ENCODE measurements around the gene FGD6. TPM values are rescaled to one million over a fixed set of nuclear protein-coding genes. Genes with fewer than 3 reads are reported as not detected.

The FGD6 gene
- 8.6 TPM for polyA plus RNA-seq (2013, experiment 1 of 2)
- polyA plus RNA-seq (2013, experiment 2 of 2) = 8.7 TPM

GRCh38 chr12:95217377-95218149 lies at the start of gene FGD6, which contains the start of gene VEZT:
Gene FGD6, minus strand, starts transcription at chr12:95217467. Its CDS starts 227 bp downstream, at chr12:95217240.
Gene VEZT, plus strand, starts transcription at chr12:95217807. Its CDS starts 44 bp downstream, at chr12:95217851.
- peak within 1 kb of the TSS; percentile 87 for H3K4me3 ChIP-seq (ENCODE audit: low read length)
- H3K36me3 ChIP-seq (ENCODE audit: control insufficient read depth, insufficient read depth, low read length) = no peaks in the 10 kb centered on the region
- H3K18ac ChIP-seq (ENCODE audit: low read length) = peak within 1 kb of the TSS; percentile 91
- H3K4me2 ChIP-seq (ENCODE audit: low read length) = peak within 1 kb of the TSS; percentile 45
- H3K56ac ChIP-seq (ENCODE audit: low read length) = peak within 1 kb of the TSS; percentile 97
- H3K4me1 ChIP-seq (ENCODE audit: control insufficient read depth, low read depth, low read length) = no peaks in the 10 kb centered on the region
- H3K27ac ChIP-seq (ENCODE audit: low read depth, low read length) = peak within 1 kb of the TSS; percentile 97
- peaks cover 58% of the 10 kb centered on the region for H3K79me2 ChIP-seq (ENCODE audit: control insufficient read depth, insufficient read depth, low read length)
- H2AK5ac ChIP-seq (ENCODE audit: low read length) = no peak within 1 kb of the TSS
- peak within 1 kb of the TSS; percentile 91 for H3K9ac ChIP-seq (ENCODE audit: low read length)
- DNase-seq = peak; percentile 100
- no peaks in the 10 kb centered on the region for H3K27me3 ChIP-seq (ENCODE audit: insufficient read depth, low read length, poor library complexity)
- peak within 1 kb of the TSS; percentile 56 for H2BK120ac ChIP-seq (ENCODE audit: low read depth, low read length)
- peak within 1 kb of the TSS; percentile 94 for H4K8ac ChIP-seq (ENCODE audit: low read depth, low read length)
- no peak within 1 kb of the TSS for H4K5ac ChIP-seq (ENCODE audit: low read length)
- no peaks in the 10 kb centered on the region for H3K79me1 ChIP-seq (ENCODE audit: low read length)
- no peak within 1 kb of the TSS for H2BK15ac ChIP-seq (replicated peaks; ENCODE audit: low read depth)
- no CpG with 5 or more reads among the region's 75 CpGs for WGBS (ENCODE audit: extremely low coverage, insufficient coverage, low lambda C conversion rate)
- H3K23ac ChIP-seq (ENCODE audit: low read length) = peak within 1 kb of the TSS; percentile 74
- H3K4ac ChIP-seq (ENCODE audit: low read depth, low read length) = peak within 1 kb of the TSS; percentile 62
- H2BK5ac ChIP-seq (ENCODE audit: low read length) = peak within 1 kb of the TSS; percentile 81

- H3K4ac ChIP-seq (ENCODE audit: low read depth, low read length) = no peak overlapping the region
Observed at GRCh38 chr12:95266254-95266653, 49.0 kb upstream of the FGD6 start.

GRCh38 chr12:95265765-95266164 lies 48.5 kb upstream of the FGD6 start:
- Histone ChIP-seq H2AK5ac (ENCODE audit: low read length) (no peak overlapping the region), H2BK15ac (replicated peaks; ENCODE audit: low read depth) (no peak overlapping the region), H2BK120ac (ENCODE audit: low read depth, low read length) (no peak overlapping the region), H3K56ac (ENCODE audit: low read length) (no peak overlapping the region), H3K79me1 (ENCODE audit: low read length) (no peaks in the 10 kb centered on the region), H3K18ac (ENCODE audit: low read length) (no peak overlapping the region), H3K4me2 (ENCODE audit: low read length) (no peak overlapping the region), H4K5ac (ENCODE audit: low read length) (no peak overlapping the region), H4K8ac (ENCODE audit: low read depth, low read length) (no peak overlapping the region), H3K27me3 (ENCODE audit: insufficient read depth, low read length, poor library complexity) (no peaks in the 10 kb centered on the region), H3K27ac (ENCODE audit: low read depth, low read length) (no peak overlapping the region), H3K4ac (ENCODE audit: low read depth, low read length) (no peak overlapping the region), H3K36me3 (ENCODE audit: control insufficient read depth, insufficient read depth, low read length) (no peaks in the 10 kb centered on the region), H2BK5ac (ENCODE audit: low read length) (no peak overlapping the region), H3K4me1 (ENCODE audit: control insufficient read depth, low read depth, low read length) (no peaks in the 10 kb centered on the region), H3K79me2 (ENCODE audit: control insufficient read depth, insufficient read depth, low read length) (no peaks in the 10 kb centered on the region), H3K9ac (ENCODE audit: low read length) (no peak overlapping the region), H3K23ac (ENCODE audit: low read length) (no peak overlapping the region), H3K4me3 (ENCODE audit: low read length) (no peak overlapping the region)
- DNase-seq = peak; percentile 26
- WGBS (ENCODE audit: extremely low coverage, insufficient coverage, low lambda C conversion rate) = no CpG with 5 or more reads among the region's 2 CpGs

More at GRCh38 chr12:95266254-95266653, 49.0 kb upstream of the FGD6 start:
- Histone ChIP-seq H3K18ac (ENCODE audit: low read length) (no peak overlapping the region), H3K27me3 (ENCODE audit: insufficient read depth, low read length, poor library complexity) (no peaks in the 10 kb centered on the region), H3K4me3 (ENCODE audit: low read length) (no peak overlapping the region), H2BK120ac (ENCODE audit: low read depth, low read length) (no peak overlapping the region), H4K5ac (ENCODE audit: low read length) (no peak overlapping the region), H3K79me2 (ENCODE audit: control insufficient read depth, insufficient read depth, low read length) (no peaks in the 10 kb centered on the region), H3K9ac (ENCODE audit: low read length) (no peak overlapping the region), H4K8ac (ENCODE audit: low read depth, low read length) (no peak overlapping the region), H2BK5ac (ENCODE audit: low read length) (no peak overlapping the region), H3K56ac (ENCODE audit: low read length) (no peak overlapping the region), H3K4me1 (ENCODE audit: control insufficient read depth, low read depth, low read length) (no peaks in the 10 kb centered on the region), H3K23ac (ENCODE audit: low read length) (no peak overlapping the region), H3K79me1 (ENCODE audit: low read length) (no peaks in the 10 kb centered on the region), H3K4me2 (ENCODE audit: low read length) (no peak overlapping the region), H3K27ac (ENCODE audit: low read depth, low read length) (no peak overlapping the region), H3K36me3 (ENCODE audit: control insufficient read depth, insufficient read depth, low read length) (no peaks in the 10 kb centered on the region), H2BK15ac (replicated peaks; ENCODE audit: low read depth) (no peak overlapping the region), H2AK5ac (ENCODE audit: low read length) (no peak overlapping the region)
- no CpG with 5 or more reads among the region's 6 CpGs for WGBS (ENCODE audit: extremely low coverage, insufficient coverage, low lambda C conversion rate)
- DNase-seq = no peak

- no peak overlapping the region for H2BK5ac ChIP-seq (ENCODE audit: low read length)
Observed at GRCh38 chr12:95262808-95263207, 45.5 kb upstream of the FGD6 start.

GRCh38 chr12:95261109-95261508 lies 43.8 kb upstream of the FGD6 start:
- Histone ChIP-seq H3K4me3 (ENCODE audit: low read length) (no peak overlapping the region), H3K18ac (ENCODE audit: low read length) (no peak overlapping the region), H3K27me3 (ENCODE audit: insufficient read depth, low read length, poor library complexity) (no peaks in the 10 kb centered on the region), H2BK120ac (ENCODE audit: low read depth, low read length) (no peak overlapping the region), H3K36me3 (ENCODE audit: control insufficient read depth, insufficient read depth, low read length) (no peaks in the 10 kb centered on the region), H3K79me1 (ENCODE audit: low read length) (no peaks in the 10 kb centered on the region), H3K23ac (ENCODE audit: low read length) (no peak overlapping the region), H3K9ac (ENCODE audit: low read length) (no peak overlapping the region), H3K4me1 (ENCODE audit: control insufficient read depth, low read depth, low read length) (no peaks in the 10 kb centered on the region), H3K27ac (ENCODE audit: low read depth, low read length) (no peak overlapping the region), H3K4me2 (ENCODE audit: low read length) (no peak overlapping the region), H2BK5ac (ENCODE audit: low read length) (no peak overlapping the region), H3K4ac (ENCODE audit: low read depth, low read length) (no peak overlapping the region), H4K8ac (ENCODE audit: low read depth, low read length) (no peak overlapping the region), H2BK15ac (replicated peaks; ENCODE audit: low read depth) (no peak overlapping the region), H3K56ac (ENCODE audit: low read length) (no peak overlapping the region), H4K5ac (ENCODE audit: low read length) (no peak overlapping the region), H3K79me2 (ENCODE audit: control insufficient read depth, insufficient read depth, low read length) (no peaks in the 10 kb centered on the region), H2AK5ac (ENCODE audit: low read length) (no peak overlapping the region)
- WGBS (ENCODE audit: extremely low coverage, insufficient coverage, low lambda C conversion rate) = no CpG with 5 or more reads among the region's 4 CpGs
- no peak for DNase-seq

More at GRCh38 chr12:95262808-95263207, 45.5 kb upstream of the FGD6 start:
- no peak overlapping the region for H3K4me2 ChIP-seq (ENCODE audit: low read length)
- H3K23ac ChIP-seq (ENCODE audit: low read length) = no peak overlapping the region
- H2BK15ac ChIP-seq (replicated peaks; ENCODE audit: low read depth) = no peak overlapping the region
- H3K4me3 ChIP-seq (ENCODE audit: low read length) = no peak overlapping the region
- no peak overlapping the region for H3K18ac ChIP-seq (ENCODE audit: low read length)
- H2AK5ac ChIP-seq (ENCODE audit: low read length) = no peak overlapping the region
- no peak overlapping the region for H3K9ac ChIP-seq (ENCODE audit: low read length)
- peak; percentile 25 for DNase-seq
- no peak overlapping the region for H4K5ac ChIP-seq (ENCODE audit: low read length)
- no peak overlapping the region for H3K56ac ChIP-seq (ENCODE audit: low read length)
- no peak overlapping the region for H2BK120ac ChIP-seq (ENCODE audit: low read depth, low read length)
- H3K36me3 ChIP-seq (ENCODE audit: control insufficient read depth, insufficient read depth, low read length) = no peaks in the 10 kb centered on the region
- H3K27me3 ChIP-seq (ENCODE audit: insufficient read depth, low read length, poor library complexity) = no peaks in the 10 kb centered on the region
- no peaks in the 10 kb centered on the region for H3K79me1 ChIP-seq (ENCODE audit: low read length)
- no peaks in the 10 kb centered on the region for H3K79me2 ChIP-seq (ENCODE audit: control insufficient read depth, insufficient read depth, low read length)
- no peaks in the 10 kb centered on the region for H3K4me1 ChIP-seq (ENCODE audit: control insufficient read depth, low read depth, low read length)
- no peak overlapping the region for H4K8ac ChIP-seq (ENCODE audit: low read depth, low read length)
- H3K4ac ChIP-seq (ENCODE audit: low read depth, low read length) = no peak overlapping the region
- no peak overlapping the region for H3K27ac ChIP-seq (ENCODE audit: low read depth, low read length)
- no CpG with 5 or more reads among the region's 3 CpGs for WGBS (ENCODE audit: extremely low coverage, insufficient coverage, low lambda C conversion rate)

Measured in mesendoderm (in vitro differentiated cells).